NCI-H1436 (cell line): Measurements from ENCODE around the gene PSMA5.
A peak's percentile ranks its signal among the peaks of the same experiment; 100 is the strongest.
"Not testable (repeated sequence)": the region's sequence is repeated elsewhere in the genome, so short reads cannot be mapped to it uniquely, and the experiment has no call there.

Experiments used
- DNase-seq: peaks from one replicate; lab custom pipeline; 2025; lab: John Stamatoyannopoulos, UW

PSMA5 gene

DNA sequence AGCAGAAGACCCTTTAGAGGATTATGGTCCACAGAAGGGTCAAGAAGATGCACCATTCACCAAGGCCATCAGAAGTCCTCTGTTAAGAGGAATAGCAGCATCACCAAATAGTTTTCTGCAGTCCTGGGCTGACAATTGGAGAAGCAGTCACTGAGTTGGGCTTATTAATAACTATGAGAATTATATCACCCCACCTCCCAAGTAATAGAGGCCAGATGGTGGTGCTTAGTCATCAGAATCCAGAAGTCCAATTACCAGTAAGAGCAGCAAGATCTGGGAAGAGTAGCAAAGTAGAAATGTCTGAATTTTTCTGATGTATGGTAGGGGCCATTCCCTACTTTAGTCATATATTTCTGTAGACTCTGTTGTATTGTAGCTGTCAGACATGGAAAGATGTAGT, 6.1 kb upstream of the PSMA5 start:
- no peak for DNase-seq

DNA sequence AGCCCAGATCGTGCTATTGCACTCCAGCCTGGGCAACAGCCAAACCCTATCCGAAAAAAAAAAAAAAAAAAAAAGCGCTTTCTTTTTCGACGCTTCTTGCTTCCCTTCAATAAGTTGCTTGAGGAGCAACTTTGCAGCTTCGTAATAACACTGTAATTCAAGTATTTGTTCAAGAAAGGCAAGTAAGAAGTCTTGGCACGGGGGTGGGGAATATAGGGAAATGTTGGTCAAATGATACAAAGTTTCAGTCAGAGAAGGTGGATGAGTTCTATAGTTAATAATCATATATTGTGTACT, 871 bp upstream of the PSMA5 start:
- DNase-seq: no peak

DNA sequence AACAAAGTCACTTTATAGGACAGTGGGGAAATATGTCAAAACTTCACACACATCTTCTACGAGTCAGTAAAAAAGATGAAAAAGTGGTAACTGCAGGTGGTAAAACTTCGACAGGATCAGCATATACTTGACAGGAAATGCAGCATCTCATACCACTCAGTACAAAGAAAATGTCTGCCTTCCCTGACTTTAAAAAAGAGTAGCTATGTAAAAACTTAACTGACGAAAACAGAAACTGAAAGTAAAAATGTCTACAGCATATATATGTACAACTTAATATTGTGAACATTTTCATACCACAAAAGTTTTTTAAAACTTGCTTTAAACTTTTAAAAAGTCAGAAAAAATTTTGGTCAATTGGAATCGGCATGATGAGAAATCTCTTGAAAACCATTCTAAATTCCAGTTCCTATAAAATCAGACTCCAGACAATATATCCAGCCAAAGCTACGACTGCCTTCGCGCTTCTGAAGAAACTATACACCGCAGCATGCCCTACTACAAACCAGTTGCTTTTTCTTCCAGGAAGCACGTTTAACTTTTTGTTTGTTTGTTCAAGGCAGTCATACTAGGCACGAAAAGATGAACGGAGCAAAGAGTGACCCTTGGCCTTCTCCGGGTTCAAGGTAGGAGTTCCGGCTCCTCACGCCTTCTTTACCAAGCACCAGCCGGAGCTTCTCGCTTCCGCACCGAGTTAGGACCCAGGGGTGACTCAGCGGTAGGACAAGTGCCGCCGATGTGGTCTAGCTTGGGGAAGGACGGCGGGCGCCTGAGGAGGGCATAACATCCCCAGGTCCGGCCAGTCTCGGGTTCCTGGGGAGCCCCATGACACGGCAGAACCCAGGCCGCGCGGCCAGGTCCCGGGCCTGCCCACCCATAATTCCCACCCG, 612 bp downstream of the PSMA5 start:
- no peak for DNase-seq

- no peak for DNase-seq
Observed at GRCh38 chr1:109423498-109423897, 2.8 kb downstream of the PSMA5 start.

- DNase-seq: no peak
Observed at GRCh38 chr1:109412551-109412950, 13.7 kb downstream of the PSMA5 start.

DNA sequence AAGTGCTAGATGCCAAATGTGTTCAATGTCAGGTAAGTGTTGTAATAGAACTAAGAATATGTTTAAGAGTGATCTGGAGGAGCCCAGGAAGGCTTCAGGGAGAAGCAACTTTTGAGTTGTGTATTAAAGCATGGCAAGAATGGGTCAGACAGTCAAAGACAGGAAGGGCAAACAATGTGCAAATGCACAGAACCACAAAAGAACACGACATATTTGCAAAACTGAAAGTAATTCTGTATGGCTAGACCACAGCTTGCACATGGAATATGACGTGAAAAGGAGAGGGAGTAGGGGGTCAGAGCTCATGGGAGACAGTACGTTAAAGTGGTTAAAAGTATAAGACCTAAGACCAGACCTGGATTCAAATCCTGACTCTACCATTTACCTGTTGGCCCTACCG, 21.4 kb downstream of the PSMA5 start:
- no peak for DNase-seq

DNA sequence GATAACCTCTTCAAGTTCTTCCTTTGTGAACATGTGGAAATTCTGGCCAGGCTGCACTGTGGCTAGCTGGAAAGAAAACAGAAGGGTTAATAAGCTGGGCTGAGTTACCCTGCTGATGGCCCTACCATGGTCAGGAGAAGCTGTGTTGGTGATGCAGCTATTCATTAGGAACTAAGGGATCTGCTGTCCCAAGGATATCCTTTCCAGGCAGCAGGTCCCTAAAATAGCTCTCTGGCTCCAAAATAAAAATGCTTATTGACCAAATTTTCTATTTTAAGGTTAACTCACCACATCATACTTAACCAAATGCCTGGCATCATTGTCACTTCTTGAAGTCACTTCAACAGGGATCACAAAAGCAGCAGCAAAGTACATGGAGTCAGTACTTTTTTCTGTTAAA, 24.2 kb downstream of the PSMA5 start:
- no peak for DNase-seq

- no peak for DNase-seq
Observed at GRCh38 chr1:109400035-109400655, 26.1 kb downstream of the PSMA5 start.

DNA sequence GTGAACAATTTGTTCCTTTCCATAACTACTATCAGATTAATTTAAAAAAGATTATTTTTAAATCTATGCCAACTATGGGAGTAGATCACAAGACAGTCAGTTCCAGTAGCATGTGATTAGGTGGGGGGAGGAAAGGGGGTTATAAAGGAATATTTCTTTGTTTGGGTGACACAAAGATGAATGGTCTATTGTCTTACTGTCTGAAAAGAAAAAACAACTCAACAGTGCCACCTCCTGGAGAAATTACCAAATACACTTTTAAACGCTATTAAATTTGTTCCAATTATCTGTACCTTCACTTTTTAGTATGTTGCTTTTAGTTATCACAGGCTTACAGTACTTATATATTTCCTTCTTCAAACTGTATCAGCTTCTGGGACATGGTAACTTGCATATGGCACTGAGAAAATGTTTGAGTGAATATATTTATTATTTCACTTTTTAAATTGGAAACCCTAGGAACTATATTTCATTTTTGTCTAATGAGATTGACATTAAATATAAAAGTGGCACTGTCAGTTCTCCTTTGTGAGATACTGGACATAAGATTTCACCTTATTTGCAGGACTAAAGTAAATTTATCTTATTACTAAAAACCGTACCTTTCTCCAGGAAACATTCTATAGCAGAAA, 26.8 kb downstream of the PSMA5 start:
- peak; percentile 66 for DNase-seq

DNA sequence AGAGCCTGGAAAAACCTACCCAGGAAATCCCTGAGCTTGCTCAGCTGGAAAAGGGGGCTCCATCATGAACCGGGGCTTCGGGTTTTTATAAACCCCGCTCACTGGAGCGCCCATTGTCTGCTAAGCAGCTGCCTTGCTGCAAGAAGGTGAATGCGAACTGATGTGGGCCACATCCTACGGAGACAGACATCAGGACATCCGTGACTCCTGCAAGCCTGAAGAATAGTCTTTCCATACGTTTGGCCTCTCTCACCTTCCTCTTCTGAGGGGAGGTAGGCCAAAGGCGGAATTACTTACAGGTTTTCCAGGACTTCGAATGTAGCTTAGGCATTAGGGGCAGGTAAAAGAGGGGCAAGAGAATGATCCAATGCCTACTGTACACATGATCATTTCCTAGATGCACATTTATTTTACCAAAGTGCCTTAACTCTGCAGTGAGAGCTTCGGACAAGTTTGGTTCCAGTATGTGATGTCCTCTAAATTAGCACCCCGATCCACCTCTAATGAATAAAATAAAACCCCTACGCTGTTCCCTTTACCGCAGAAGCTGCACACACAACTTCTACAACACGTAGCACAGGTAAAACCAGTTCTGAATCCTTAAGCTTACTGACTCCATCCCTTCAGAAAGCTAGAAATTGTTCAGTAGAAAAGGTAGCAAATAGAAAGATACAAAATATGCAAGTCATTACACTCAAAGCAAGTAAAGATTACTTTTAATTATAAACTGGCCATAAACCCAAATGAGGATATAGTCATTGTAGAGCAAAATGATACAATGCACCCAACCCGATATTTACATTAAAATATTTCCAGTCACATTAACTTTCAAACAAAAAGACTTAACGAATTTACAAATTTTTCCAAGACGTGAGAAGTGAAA, 27.7 kb downstream of the PSMA5 start:
- no peak for DNase-seq

DNA sequence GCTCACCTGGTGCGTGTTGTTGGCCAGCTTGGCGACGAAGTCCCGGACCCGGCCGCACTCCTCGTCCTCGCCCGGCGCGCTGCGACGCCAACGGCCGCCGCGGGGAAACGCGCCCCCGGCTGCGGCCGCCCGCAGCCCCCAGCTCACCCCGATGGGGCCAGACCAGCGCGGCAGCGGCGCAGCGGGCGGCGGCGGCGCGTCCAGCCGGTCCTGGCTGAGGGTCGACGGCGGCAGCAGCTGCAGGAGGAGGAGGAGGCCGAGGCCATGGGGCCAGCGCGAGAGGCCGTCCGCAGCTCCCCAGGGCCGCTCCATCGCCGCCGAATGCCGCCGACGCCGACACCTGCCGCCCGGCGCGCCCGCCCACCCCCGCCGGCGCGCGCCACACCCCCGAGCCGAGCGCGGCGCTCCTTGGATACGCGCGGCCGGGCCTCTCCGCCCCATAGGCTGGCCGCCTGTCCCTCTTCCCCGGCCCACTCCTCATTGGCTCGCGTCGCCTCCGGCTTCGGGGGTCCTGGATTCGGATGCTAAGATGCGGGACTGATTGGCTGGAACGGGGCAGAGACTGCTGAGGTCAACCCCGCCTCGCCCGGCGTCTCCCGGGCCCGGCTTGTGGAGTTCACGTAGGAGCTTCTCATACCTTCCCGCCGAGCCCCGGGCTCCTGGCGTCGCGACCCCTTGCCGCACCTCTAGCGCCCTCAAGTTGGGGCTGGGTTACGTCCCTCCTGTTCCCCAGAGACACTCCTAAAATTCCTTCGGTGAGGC, 28.5 kb downstream of the PSMA5 start, which contains the start of gene SORT1:
Gene SORT1, minus strand, starts transcription at position 338 of the 762 bp plus-strand sequence. Its CDS starts 26 bp downstream, at position 312.
- peak; percentile 93 for DNase-seq

GRCh38 chr1:109396871-109397580, 29.2 kb downstream of the PSMA5 start:
- no peak for DNase-seq

DNA sequence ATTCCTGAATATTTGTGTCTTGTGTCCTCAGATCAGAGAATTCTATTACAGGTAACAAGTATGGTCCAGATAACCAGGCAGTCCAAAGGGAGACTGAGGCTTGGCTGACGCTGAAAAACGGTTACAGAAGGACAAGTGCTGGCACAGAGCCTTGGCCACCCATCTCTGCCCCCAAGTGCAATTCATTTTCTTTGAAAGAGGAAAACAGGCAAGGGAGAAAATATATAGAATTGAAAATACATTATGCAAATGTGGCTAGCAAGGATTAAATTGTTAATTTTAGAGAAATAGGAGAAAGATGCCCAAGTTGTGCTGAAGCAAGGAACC, 29.8 kb downstream of the PSMA5 start:
- no peak for DNase-seq

GRCh38 chr1:109395602-109396512, 30.4 kb downstream of the PSMA5 start:
- DNase-seq: no peak

DNA sequence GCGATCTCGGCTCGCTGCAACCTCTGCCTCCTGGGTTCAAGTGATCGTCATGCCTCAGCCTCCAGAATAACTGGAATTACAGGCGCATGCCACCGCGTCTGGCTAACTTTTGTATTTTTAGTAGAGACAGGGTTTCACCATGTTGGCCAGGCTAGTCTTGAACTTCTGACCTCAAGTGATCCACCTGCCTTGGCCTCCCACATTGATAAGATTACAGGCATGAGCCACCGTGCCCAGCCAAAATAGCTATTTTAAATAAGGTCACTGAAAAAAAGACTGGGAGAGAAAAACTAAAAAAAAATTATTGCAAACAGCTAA, 31.0 kb downstream of the PSMA5 start:
- not testable (repeated sequence) for DNase-seq

GRCh38 chr1:109394591-109395281, 31.5 kb downstream of the PSMA5 start:
- DNase-seq: no peak

- DNase-seq: no peak
Observed at GRCh38 chr1:109393617-109394233, 32.5 kb downstream of the PSMA5 start.

- no peak for DNase-seq
Observed at GRCh38 chr1:109392788-109393616, 33.2 kb downstream of the PSMA5 start.
